Rectal smooth muscle tissue (tissue), 1 donor: ENCODE data around the gene DBN1.

Experiments
- H3K27ac ChIP-seq: one replicate; pipeline ENCODE4 v1.7.0; 2013; ENCODE audit warnings: low read depth, low read length, inconsistent platforms
- H3K27me3 ChIP-seq: one replicate; pipeline ENCODE4 v1.7.0; 2013; ENCODE audit warnings: low read length; ENCODE audit not compliant: control insufficient read depth, insufficient read depth
- H3K36me3 ChIP-seq: one replicate; pipeline ENCODE4 v1.7.0; 2013; ENCODE audit warnings: low read length; ENCODE audit not compliant: control insufficient read depth, insufficient read depth
- H3K4me1 ChIP-seq: one replicate; pipeline ENCODE4 v1.7.0; 2013; ENCODE audit warnings: low read length; ENCODE audit not compliant: control insufficient read depth, insufficient read depth
- H3K4me3 ChIP-seq: one replicate; pipeline ENCODE4 v1.7.0; 2013; ENCODE audit warnings: low read length
- H3K9ac ChIP-seq: one replicate; pipeline ENCODE4 v1.7.0; 2013; ENCODE audit warnings: low read length

DBN1 gene

GRCh38 chr5:177472460-177473442 is 683 bp downstream of the DBN1 start:
- peaks cover 27% of the 10 kb centered on the region for H3K4me1 ChIP-seq
- peak overlapping the region; percentile 65 for H3K27ac ChIP-seq
- H3K9ac ChIP-seq: no peak overlapping the region
- H3K27me3 ChIP-seq: no peaks in the 10 kb centered on the region
- H3K4me3 ChIP-seq: peak overlapping the region; percentile 77
- H3K36me3 ChIP-seq: no peaks in the 10 kb centered on the region

- no peak overlapping the region for H3K27ac ChIP-seq
- H3K4me3 ChIP-seq: peak overlapping the region; percentile 77
- no peaks in the 10 kb centered on the region for H3K27me3 ChIP-seq
- H3K4me1 ChIP-seq: peaks cover 27% of the 10 kb centered on the region
- H3K9ac ChIP-seq: no peak overlapping the region
- peaks cover 1% of the 10 kb centered on the region for H3K36me3 ChIP-seq
Observed at GRCh38 chr5:177471610-177472356, 1.7 kb downstream of the DBN1 start.

GRCh38 chr5:177470759-177471536 is 2.5 kb downstream of the DBN1 start:
- Histone ChIP-seq H3K9ac (peak overlapping the region; percentile 24), H3K27me3 (no peaks in the 10 kb centered on the region), H3K4me3 (no peak overlapping the region), H3K36me3 (peaks cover 9% of the 10 kb centered on the region), H3K27ac (peak overlapping the region; percentile 4), H3K4me1 (peaks cover 20% of the 10 kb centered on the region)

- peaks cover 15% of the 10 kb centered on the region for H3K4me1 ChIP-seq
- no peak overlapping the region for H3K9ac ChIP-seq
- H3K27me3 ChIP-seq: no peaks in the 10 kb centered on the region
- peak overlapping the region; percentile 3 for H3K4me3 ChIP-seq
- H3K36me3 ChIP-seq: peaks cover 10% of the 10 kb centered on the region
- H3K27ac ChIP-seq: peak overlapping the region; percentile 44
Observed at GRCh38 chr5:177469750-177470525, 3.5 kb downstream of the DBN1 start.

GRCh38 chr5:177468685-177469628 is 4.5 kb downstream of the DBN1 start:
- Histone ChIP-seq H3K4me3 (no peak overlapping the region), H3K27ac (no peak overlapping the region), H3K36me3 (peaks cover 10% of the 10 kb centered on the region), H3K27me3 (no peaks in the 10 kb centered on the region), H3K9ac (no peak overlapping the region), H3K4me1 (peaks cover 15% of the 10 kb centered on the region)

GRCh38 chr5:177468329-177468684 is 5.1 kb downstream of the DBN1 start:
- H3K9ac ChIP-seq: no peak overlapping the region
- peaks cover 10% of the 10 kb centered on the region for H3K36me3 ChIP-seq
- peaks cover 15% of the 10 kb centered on the region for H3K4me1 ChIP-seq
- no peaks in the 10 kb centered on the region for H3K27me3 ChIP-seq
- H3K4me3 ChIP-seq: no peak overlapping the region
- H3K27ac ChIP-seq: no peak overlapping the region

GRCh38 chr5:177467436-177467835 is 6.0 kb downstream of the DBN1 start:
- no peak overlapping the region for H3K4me3 ChIP-seq
- no peaks in the 10 kb centered on the region for H3K27me3 ChIP-seq
- H3K27ac ChIP-seq: no peak overlapping the region
- H3K9ac ChIP-seq: no peak overlapping the region
- H3K36me3 ChIP-seq: peaks cover 10% of the 10 kb centered on the region
- peaks cover 14% of the 10 kb centered on the region for H3K4me1 ChIP-seq

GRCh38 chr5:177466861-177467260 is 6.6 kb downstream of the DBN1 start:
- Histone ChIP-seq H3K27ac (no peak overlapping the region), H3K27me3 (no peaks in the 10 kb centered on the region), H3K36me3 (peaks cover 10% of the 10 kb centered on the region), H3K4me3 (no peak overlapping the region), H3K9ac (no peak overlapping the region), H3K4me1 (peaks cover 9% of the 10 kb centered on the region)

- Histone ChIP-seq H3K36me3 (peaks cover 10% of the 10 kb centered on the region), H3K27me3 (no peaks in the 10 kb centered on the region)
Observed at GRCh38 chr5:177465044-177465443, 8.4 kb downstream of the DBN1 start.

GRCh38 chr5:177462021-177462670 is 11.3 kb downstream of the DBN1 start:
- peaks cover 10% of the 10 kb centered on the region for H3K36me3 ChIP-seq
- peaks cover 2% of the 10 kb centered on the region for H3K4me1 ChIP-seq
- no peaks in the 10 kb centered on the region for H3K27me3 ChIP-seq
- no peak overlapping the region for H3K27ac ChIP-seq
- no peak overlapping the region for H3K9ac ChIP-seq
- H3K4me3 ChIP-seq: no peak overlapping the region

More at GRCh38 chr5:177465044-177465443, 8.4 kb downstream of the DBN1 start:
- Histone ChIP-seq H3K9ac (no peak overlapping the region), H3K4me1 (peaks cover 4% of the 10 kb centered on the region), H3K4me3 (no peak overlapping the region), H3K27ac (no peak overlapping the region)
